ENCODE results near the gene MLYCD.

The MLYCD gene

DNA sequence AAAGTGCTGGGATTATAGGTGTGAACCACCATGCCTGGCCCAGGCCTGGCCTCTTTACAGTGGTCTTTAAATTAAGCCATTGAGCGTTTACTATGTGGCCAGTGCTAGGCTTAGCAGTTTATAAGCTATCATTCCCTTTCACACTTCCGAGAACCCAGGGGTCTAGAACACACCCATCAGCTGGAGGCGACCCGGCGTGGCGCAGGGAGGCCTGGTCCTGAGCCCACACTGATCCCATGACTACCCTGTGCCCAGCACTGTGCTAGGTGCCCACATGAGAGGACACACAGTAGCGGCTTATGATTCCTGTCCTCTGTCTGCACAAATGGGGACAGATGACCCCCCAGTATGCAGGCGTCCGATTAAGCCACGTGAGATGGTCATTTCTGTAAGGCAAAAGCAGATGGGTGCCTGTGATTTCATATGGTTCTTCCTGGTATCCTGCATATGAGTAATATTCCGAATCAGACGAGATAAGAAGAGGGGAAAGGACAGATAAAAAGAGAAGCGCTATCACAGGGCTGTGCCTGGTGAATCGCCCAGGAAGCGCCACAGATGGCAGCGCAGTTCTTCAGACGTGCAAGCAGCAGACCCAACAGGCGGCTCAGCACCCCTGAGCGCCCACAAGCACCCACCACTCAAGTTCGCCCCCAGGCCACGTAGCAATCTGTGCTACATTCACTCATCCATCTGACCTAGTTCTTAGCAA lies 59.4 kb downstream of the MLYCD start:
- DNase-seq = no peak

DNA sequence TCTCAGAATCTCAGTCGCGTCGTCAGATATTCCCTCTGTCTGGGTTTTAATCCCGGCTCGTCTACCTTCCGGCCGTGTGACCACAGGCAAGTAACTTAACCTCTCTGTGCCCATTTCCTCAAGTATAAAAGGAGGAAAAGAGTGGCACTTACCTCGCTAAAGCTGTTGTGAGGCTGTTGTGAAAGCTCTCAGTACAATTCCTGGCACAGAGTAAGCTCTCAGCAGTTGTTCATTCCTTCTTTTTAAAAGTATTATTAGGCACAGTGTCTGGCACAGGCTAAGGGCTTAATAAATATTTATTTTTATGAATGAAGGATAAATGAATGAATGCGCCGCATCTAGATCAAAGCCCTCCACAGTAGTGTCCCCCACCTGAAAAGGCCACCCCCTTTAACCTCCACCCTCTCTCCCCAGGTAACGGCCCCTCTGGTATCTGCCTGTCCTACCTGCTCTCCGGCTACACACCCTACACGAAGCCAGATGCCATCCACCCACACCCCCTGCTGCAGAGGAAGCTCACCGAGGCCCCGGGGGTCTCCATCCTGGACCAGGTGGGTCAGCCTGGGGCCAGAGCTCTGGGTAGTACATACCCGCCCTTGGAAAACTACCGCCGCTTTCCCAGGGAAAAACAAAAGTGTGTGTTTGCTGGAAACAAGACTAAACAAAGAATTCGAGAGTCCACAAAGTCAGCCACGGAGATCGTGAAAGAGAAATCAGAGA lies 60.1 kb downstream of the MLYCD start:
- DNase-seq = no peak

DNA sequence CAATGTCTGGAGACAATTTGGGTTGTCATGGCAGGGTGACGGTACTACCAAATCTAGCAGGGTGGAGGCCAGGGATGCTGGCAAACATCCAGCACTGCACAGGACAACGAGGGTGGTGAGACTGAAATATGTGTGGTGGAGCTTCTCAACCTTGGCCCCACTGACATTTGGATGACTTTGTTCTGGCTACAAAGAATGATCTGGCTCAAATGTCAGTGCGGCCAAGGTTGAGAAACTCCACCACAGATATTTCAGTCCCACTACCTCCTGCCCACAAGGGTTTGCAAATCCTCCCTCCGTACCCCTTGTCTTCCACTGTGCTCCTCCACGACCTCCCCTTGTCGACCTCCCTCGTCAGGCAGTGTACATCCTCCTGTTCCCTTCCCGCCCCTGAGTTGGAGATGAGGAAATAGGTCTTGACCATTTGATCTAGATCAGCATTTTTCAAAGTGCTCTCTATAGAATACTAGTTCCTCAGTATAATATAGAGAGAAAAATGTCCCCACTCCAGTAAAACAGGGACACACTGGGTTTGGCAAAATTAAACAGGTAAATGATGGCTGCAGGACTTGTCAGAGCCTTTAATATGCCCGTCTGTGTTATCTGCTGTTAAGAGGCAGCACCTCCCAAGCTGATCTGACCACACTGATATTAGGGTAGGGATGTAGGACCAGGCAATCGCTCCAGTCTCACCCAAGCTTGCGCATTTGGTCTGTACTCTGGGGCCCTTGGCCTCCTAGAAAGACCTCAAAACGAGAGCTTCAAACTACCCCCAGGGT lies 60.9 kb downstream of the MLYCD start:
- no peak for DNase-seq

DNA sequence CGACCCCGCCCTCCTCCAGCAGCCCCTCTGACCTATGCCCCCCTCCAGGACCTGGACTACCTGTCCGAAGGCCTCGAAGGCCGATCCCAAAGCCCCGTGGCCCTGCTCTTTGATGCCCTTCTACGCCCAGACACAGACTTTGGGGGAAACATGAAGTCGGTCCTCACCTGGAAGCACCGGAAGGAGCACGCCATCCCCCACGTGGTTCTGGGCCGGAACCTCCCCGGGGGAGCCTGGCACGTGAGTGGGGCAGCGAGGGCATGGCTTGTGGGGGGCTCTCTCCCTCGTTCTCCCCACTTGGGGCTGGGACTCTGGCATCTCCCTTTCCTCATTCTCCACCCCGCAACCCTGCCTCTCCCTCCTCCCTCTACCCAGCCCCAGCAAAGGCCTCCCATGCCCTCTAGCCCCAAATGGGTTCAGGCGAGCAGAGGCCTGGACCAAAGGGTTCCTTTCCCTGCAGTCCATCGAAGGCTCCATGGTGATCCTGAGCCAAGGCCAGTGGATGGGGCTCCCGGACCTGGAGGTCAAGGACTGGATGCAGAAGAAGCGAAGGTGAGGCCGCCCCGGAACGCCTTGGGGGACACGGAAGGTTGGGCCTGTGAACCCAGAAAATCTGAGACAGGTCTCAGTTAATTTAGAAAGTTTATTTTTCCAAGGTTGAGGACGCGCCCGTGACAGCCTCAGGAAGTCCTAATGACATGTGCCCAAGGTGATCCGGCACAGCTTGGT lies 61.8 kb downstream of the MLYCD start:
- DNase-seq = no peak

DNA sequence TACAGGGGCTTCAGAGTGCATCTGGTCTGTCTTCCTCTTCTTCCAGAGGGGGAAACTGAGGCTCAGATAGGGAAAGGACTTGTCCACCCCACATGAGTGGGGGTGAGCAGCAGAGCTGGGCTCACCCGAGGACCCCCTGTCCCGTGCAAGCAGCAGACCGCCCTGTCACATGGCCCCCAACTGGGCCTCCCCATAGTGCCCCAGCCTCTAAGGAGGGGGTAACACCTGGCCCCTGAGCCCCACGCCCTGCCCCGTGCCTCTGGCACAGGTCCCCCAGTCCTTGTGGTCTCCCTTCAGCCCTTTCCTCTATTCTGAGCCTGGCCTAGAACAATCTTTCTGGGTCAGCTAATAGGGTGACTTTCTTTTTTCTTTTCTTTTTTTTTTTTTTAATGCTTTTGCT lies 62.7 kb downstream of the MLYCD start:
- DNase-seq = no peak

DNA sequence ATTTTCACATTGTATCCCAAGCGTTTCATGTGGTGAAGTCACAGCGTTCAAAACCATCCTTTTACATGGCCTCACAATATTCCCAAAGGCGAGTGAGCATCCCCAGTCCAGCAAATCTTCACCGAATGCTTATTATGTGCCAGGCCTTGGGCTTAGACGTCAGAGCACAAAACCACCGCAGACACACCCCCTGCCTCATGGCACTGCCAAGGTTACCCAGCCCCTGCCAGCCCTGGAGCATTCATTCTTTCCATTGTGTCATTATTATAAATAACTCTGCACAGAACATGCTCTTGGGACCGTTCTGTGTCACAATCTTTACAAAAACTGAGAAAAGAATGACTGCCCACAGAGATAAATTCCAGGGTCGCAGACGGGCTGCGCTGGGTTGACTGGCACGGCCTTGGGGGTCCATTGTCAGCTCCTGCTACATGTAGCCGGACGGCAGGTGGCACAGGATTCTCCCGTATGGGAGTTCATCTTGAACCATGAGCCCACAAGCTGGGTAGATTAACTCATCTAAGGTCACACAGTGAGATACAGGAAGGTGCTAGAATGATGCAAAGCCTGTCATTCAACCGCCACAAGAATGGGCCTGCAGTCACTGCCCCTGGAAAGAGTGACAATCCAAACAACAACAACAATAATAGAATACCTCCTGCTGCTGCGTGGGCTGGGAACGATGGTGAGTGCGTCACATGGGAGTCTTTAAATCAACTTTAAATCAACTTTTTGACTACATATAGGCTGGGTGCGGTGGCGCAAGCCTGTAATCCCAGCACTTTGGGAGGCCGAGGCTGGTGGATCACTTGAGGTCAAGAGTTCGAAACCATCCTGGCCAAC lies 64.6 kb downstream of the MLYCD start:
- no peak for DNase-seq

DNA sequence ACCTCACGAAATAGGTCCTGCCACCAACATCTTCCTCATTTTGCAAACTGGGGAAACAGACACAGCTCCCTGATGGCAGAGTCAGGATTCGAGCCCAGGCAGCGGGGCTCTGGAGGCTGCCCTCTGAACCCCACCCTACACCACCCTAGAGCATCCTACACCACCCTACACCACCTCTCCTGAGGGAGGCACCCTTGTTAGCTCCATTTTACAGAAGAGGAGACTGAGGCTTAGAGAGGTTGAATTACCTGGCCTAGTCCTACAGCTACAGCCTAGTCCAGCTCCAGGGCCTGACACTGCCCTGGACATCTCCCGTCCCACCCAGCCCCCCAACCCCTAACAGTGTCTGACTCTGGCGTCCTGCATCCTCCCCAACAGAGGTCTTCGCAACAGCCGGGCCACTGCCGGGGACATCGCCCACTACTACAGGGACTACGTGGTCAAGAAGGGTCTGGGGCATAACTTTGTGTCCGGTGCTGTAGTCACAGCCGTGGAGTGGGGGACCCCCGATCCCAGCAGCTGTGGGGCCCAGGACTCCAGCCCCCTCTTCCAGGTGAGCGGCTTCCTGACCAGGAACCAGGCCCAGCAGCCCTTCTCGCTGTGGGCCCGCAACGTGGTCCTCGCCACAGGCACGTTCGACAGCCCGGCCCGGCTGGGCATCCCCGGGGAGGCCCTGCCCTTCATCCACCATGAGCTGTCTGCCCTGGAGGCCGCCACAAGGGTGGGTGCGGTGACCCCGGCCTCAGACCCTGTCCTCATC lies 65.9 kb downstream of the MLYCD start:
- no peak for DNase-seq

DNA sequence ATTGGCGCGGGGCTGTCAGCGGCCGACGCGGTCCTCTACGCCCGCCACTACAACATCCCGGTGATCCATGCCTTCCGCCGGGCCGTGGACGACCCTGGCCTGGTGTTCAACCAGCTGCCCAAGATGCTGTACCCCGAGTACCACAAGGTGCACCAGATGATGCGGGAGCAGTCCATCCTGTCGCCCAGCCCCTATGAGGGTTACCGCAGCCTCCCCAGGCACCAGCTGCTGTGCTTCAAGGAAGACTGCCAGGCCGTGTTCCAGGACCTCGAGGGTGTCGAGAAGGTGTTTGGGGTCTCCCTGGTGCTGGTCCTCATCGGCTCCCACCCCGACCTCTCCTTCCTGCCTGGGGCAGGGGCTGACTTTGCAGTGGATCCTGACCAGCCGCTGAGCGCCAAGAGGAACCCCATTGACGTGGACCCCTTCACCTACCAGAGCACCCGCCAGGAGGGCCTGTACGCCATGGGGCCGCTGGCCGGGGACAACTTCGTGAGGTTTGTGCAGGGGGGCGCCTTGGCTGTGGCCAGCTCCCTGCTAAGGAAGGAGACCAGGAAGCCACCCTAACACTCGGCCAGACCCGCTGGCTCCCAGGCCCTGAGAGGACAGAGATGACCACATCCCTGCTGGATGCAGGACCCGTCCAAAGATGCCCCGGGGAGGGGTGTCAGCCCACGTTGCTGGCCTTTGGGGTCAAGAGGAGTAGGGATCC lies 66.7 kb downstream of the MLYCD start:
- DNase-seq = no peak

DNA sequence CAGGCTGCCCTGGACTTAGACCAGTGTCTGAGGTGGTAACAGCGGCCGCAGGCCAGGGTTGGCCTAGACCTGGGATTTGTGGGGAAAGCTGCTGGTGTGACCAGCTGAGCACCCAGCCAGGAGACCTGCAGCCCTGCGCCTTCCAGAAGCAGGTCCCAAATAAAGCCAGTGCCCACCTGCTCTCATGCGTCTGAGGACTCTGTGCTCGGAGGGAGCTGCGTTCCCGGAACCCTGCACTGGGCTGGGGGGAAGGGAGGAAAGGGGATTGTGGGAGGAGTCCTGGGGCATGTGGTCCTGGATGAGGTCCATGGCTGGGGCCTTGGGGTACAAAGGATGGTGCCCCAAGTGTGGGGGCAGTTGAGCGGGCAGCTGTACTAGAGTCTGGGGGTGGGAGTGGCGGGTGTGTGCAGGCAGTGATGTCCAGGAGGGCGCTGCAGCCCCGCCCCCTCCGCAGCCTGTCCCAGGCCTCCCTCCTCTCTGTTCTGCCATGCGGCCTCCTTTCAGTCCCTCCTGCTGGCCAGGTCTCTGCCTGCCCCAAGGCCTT lies 67.3 kb downstream of the MLYCD start:
- DNase-seq = no peak

DNA sequence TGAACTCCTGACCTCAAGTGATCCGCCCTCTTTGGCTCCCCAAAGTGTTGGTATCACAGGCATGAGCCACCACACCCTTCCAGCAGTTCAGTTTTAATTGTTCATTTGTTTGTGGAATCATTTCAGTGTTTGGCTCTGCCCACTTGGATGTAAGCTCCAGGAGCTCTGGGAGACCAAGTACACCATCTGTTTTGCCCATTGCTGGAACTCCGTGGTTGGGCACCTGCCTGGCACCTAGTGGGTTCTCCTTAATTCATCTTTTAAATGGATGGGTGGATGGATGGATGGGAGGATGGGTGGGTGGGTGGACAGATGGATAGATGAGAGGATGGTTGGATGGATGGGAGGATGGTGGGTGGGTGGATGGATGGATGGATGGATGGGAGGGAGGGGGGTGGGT lies 68.2 kb downstream of the MLYCD start:
- no peak for DNase-seq

DNA sequence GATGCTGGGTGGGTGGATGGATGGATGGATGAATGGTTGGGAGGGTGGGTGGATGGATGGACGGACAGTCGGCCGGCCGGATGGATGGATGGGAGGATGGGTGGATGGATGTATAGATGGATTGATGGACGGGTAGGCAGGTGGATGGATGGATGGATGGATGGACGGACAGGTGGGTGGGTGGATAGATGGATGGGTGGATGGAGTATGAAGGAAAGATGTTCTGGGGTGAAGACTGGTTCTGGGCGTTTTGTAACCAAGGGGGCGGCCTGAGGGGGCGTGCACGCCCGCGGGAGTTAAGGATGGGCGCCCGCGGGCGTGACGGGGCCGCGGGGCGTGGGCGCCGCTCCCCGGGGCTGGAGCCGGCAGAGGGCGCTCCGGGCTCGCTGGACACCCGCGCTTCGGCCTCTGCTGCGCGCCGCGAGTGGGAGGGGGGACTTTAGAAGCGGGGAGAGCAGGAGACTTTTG lies 69.0 kb downstream of the MLYCD start, which contains the start of gene NECAB2:
Gene NECAB2 (plus strand): TSS at position 407 of the 468 bp plus-strand sequence. CDS start 405 bp downstream, outside the sequence.
- DNase-seq = peak; percentile 13

DNA sequence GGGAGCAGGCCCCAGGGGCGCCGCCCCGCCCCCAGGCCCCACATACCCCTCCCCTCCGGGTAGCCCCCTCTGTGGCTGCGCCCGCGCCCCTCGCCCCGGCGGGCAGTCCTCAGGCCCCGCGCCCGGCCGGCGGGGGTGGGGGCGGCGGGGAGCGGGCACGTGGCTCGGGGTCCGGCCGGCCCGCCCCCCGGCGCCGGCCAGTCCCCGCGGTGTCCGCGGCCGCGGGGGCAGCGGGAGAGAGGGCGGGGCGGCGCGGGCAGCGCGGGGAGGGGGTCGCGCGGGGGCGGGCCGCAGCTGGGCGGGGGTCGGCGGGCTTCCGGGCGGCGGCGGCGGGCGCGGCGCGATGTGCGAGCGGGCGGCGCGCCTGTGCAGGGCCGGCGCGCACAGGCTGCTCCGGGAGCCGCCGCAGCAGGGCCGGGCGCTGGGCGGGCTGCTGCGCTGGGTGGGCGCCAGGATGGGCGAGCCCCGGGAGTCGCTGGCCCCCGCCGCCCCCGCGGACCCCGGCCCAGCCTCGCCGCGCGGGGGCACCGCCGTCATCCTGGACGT lies 69.5 kb downstream of the MLYCD start:
- DNase-seq = no peak

DNA sequence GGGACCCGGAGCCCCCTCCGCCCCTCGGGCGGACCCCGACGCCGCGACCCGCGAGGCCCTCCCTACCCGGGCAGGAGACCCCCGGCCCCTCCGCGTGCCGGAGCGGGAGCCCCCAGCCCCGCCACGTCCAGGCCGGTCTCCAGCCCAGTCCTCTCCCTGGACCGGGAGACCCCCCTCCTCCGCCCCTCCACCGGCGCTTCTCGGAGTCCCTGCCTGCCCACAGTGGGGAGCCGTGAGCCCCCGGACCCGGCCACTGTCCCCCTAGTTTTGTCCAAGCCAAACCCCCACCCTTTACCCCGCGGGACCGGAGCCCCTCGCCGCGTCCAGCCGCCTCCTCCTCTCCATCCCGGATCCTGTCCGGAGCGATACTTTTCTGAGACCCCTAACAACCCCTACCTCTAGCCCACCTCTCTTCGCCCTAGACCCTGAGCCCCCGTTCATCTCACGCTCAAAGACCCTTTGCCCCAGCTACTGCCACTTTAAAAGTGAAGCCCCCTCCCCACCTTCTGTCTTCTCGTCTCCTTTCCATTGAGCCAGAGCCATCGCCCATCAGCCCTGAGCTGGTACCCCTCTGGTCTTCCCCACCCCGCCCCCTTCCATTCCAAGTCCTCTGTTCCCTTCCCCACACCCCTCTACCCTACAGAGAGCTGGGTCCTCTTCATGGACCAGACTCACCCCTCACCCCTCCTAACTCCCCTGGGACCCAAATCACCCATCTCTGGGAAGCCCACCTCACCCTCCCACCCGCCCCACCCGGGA lies 70.2 kb downstream of the MLYCD start:
- no peak for DNase-seq

DNA sequence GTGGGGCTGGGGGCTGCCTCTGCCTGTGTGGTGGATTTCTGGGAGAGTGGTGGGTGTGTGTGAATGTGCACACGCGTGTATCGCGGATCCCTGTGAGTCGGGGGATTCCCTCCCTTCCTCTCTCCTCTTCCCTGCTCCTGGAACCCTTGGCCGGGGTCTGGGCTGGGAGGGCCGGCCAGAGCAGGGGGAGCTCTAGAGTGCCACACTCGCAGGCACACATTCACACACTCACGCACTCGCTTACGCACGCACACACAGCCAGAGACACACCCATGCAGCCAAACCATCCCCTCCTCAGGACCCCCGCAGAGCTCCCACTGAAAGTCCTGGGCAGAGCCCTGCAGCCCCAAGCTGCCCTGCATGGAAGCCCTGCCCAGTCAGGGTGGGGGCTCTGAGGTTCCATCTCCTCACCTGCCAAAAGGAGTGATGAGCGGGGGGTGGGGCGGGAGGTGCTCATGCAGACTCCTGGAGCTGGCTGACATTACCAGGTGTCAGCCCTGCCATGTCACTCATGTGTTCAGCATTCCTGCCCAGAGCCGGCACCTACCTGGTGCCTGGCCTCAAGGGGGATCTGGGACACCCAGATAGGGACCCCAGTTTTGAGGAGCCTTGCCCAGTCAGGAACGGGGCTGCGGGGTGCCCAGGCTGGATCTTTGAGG lies 71.0 kb downstream of the MLYCD start:
- DNase-seq = no peak

DNA sequence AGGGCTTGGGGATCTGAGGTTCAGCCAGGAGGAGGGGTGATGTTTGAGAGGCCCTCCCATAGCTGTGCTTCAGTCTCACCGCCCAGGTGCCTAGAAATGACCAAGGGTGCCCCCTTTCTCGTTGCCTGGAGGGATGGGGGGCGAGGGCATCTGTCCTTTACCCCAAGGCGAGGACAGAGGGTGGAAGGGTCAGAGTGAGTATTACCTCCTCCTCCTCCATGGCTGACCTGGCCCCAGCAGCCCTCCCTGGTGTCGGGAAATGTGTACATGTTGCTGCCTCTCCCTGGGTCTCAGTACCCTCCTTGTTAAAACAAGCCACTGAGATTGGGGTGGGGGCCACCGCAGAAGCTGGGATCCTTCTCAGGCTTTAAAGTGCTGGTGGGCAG lies 71.5 kb downstream of the MLYCD start:
- DNase-seq = no peak

DNA sequence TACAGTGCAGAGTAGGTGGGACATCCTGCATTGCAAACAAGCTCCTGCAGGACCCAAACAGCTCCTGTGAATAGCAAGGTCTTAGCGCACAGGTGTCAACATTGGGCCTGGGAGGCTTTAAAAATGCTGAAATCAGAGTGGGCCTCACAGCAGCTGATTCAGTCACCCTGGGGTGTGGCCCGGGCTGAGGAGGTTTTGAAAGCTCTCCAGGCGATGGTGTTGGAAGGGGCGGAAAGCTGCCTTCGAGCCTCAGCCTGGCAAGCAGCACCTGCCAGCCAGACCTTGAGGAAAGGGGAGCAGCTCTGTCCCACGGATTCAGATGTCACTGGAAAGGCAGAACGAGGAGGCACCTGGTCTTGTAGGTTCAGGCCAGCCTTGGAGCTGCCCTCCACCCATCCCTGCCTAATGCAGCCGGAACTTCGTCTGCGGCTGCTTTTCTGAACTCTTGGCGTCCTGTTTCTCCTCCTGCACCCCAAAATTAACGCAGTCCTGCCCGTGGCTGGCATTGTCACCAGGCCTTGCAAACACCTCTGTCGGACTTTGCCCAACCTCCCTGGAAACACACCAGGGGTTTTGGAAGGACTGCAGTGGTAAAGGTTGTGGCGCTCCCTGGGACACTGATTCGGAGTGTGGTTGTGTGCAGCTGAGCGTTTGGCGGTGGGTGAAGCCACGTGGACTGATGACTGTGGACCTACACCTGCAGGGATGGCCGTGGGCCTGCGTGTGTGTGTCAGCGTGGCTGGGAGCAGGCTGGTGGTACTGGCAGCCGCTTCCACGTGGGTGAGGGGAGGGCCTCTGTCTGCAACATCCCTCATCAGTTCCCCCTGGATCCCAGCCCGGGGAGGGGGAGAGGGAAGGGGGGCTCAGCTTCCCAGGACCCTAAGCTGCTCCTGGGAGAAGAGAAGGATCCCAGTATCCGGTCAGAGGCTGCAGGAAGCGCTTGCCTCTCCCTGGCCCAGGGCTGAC lies 72.5 kb downstream of the MLYCD start:
- DNase-seq = no peak

DNA sequence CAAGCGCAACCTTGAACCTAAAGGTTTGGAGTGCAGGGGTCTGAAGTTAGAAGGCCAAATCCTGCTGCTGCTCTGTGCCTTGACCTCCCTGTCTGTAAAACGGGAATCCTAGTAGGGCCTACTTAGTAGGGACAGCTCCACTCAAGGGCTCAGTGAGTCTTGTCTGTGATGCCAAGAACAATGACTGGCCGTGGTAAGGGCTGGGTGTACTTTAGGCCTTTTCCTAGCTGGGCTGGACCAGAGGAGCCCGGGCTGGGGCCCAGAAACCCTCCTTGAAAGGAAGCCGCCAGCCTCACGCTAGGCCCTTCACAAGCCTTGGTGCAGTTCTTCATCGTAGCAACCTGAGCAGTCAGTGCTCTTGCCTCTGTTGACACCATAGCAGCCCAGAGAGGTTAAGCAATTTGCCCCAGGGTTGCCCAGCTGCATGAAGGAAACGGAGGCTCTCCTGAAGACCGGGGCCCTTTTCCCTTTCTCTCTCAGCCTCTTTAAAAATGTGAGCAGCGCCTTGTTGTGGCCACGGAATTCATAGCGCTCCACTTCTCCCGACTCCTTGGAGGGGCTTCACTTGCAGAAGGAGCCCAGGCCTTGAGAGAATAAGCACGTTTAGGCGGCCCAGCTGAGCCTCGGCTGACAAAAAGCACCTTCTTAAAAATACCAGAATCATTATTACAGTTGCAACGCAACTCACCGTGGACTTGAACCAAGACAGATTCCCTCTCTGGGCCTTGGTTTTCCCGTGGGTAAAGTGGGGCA lies 73.5 kb downstream of the MLYCD start:
- DNase-seq = no peak

Data from NCI-H345 (cell line).